NCI-H1694 (cell line): ENCODE measurements around the gene WDR93.

ENCODE experiments used
- DNase-seq: peaks from one replicate; lab custom pipeline; 2025; lab: John Stamatoyannopoulos, UW

Gene WDR93

GRCh38 chr15:89690276-89691218 is at the start of gene WDR93, which contains the start of gene PEX11A:
Gene WDR93 (plus strand): TSS chr15:89690811. CDS start chr15:89701747, 10,936 bp downstream.
Gene PEX11A (minus strand): TSS chr15:89690754. CDS start chr15:89690632, 122 bp downstream.
- no peak for DNase-seq

- no peak for DNase-seq
Observed at GRCh38 chr15:89641053-89641452, 49.6 kb upstream of the WDR93 start.

- DNase-seq = no peak
Observed at GRCh38 chr15:89642106-89642505, 48.5 kb upstream of the WDR93 start.

DNA sequence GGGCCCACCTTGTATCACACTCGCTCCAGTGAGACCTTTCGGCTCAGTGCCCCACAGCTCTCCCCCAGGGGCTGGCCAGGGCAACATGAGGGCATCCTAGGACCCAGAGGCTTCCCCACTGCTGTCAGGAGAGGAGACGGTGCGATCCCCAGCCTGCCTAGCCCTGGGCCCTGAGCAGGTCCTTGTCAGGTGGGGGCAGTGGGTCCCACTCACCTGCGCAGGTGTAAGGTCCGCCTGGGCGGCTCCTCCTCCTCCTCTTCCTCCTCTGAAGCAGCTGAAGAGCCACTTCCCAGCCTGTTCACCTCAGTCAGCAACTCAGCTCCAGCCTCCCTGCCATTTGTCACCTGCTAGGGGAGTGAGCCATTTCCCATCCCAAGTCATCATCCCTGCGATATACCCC is 44.9 kb upstream of the WDR93 start:
- DNase-seq = no peak

GRCh38 chr15:89646416-89647141 is 44.0 kb upstream of the WDR93 start:
- DNase-seq = no peak

- peak; percentile 44 for DNase-seq
Observed at GRCh38 chr15:89647191-89647851, 43.3 kb upstream of the WDR93 start.

DNA sequence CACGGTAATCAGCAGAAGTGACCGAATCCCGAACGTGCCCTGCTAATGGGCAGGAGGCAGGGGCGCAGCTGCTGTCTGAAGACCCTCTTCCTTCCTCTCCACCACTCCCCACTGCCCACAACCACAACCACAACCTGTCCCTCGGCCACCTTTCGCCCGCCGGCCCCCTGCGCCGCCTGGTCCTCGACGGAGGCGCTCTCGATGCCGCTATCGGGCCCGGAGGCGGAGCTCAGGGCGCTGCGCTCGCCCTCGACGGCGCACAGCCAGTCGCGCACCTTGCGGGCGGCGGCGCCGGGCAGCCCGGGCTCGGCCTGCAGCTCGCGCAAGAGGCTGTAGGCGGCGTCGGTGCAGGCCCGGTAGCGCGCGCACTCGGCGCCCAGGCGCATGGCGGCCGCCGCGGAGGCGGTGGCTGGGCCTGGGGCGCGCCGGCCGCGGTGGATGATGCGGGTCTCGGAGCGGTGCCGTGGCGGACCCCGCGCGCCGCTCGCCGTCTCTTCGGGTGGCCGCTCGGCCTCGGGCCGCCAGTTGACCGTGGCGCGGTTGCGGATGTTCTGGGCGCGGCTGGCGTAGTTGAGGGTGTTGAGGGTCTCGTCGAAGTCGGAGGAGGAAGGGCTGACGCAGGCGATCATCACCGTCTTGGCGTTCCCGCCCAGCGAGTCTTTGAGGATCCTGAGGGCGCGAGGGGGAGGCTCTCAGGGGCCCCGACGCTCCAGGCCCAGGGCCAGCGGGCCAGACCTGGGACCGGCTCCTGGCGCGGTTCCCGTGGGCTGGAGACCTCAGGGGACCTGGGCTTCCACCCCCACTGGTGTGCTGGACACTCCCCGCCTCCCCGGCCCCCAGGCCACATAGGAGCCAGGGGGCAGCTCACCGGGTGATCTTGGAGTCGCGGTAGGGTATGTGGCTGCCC is 42.3 kb upstream of the WDR93 start:
- no peak for DNase-seq

- no peak for DNase-seq
Observed at GRCh38 chr15:89649013-89649625, 41.5 kb upstream of the WDR93 start.

DNA sequence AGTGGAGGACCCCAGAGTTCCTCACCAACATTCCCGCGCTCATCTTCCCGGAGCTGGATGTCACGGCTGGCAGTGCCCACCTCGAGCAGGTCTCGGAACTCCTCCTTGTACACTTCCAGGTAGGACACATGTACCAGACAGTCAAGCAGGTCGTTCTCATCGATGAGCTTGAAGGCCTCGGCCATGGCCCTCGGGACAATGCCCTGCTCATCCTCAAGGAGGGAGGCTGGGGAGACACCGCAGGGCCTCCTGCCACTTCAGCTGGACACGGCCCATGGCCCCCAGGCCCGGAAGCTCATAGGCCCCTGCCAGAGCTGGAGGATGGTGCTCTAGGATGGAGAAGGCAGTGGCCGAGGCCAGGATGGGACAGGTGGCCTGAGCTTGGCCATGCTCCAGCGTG is 40.9 kb upstream of the WDR93 start:
- no peak for DNase-seq

GRCh38 chr15:89652131-89652530 is 38.5 kb upstream of the WDR93 start:
- no peak for DNase-seq

DNA sequence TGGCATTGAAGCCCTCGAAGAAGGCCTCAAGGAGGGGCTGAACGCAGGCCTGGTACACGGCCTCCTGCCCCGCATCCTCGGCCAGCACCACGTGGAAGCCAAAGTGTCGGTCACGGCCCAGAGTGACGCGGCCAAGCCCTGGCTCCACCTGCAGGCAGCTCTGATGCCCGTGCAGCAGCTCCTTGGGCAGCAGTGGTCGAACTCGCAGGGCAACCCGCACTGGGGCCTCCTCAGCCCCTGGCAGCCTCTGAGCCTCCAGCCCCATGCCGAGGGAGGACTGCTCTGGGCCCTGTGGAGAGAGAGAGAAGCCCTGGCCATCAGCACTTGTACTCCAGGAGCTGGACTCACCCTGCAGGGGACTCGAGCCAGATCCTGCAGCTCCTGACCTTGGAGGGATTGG is 37.9 kb upstream of the WDR93 start:
- DNase-seq = no peak

- no peak for DNase-seq
Observed at GRCh38 chr15:89653578-89653977, 37.0 kb upstream of the WDR93 start.

GRCh38 chr15:89654301-89654761 is 36.3 kb upstream of the WDR93 start:
- DNase-seq = no peak

GRCh38 chr15:89654847-89655805 is 35.5 kb upstream of the WDR93 start, which contains the start of gene KIF7:
Gene KIF7 (minus strand): TSS chr15:89655467. CDS start chr15:89652930, 2,537 bp downstream.
- DNase-seq = no peak

DNA sequence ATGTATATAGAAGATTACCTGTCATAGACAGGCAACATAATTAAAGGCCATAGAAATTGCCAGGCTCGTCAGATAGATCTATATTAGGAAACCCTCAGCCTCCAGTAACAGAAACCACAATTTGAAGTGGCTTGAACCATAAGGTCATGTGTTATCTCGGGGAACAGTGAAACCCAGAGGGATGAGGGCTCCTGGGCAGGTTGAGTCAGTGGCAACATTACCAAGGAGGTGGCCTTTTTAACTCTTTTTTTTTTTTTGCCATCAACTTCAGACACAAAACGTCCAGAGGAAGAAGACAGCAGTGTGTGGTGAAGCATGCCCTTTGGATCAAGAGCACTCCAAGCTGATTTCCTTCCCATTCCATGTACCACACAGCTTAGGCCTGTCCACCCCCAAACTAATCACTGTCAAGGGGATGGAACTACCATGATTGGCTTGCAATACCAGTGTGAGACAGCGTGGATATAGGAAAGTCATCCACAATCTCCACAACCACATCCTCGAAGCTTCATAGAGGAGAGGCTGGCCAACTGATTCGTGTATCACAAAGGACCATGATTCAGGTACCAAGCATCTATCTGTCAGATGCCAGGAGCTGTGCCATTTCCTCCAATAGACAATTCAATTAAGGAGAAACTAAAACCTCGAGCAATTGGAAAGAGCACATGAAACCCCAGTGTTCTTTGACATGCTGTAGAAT is 34.3 kb upstream of the WDR93 start:
- DNase-seq = no peak

DNA sequence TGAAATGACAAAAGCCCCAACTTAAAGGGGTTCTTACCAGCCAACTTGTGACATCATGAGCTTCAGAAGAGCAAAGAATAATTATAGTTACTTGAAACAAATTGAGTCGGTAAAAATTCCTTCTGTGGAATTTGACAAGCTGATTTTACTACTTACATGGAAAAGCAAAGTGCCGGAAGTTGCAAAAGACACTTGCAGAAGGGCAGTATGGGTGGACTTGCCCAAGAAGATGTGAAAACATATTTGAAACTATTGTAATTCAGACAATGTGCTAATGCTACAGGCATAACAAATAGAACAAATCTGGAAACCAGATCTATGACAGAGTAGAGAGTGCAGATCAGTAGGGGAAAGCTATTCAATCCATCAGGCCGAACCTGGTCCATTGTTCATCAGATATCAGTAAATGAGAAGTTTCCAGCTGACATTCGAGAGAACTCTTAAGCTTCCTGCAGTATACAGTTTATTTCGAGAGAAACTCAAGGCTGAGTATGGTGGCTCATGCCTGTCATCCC is 32.9 kb upstream of the WDR93 start:
- DNase-seq = no peak

DNA sequence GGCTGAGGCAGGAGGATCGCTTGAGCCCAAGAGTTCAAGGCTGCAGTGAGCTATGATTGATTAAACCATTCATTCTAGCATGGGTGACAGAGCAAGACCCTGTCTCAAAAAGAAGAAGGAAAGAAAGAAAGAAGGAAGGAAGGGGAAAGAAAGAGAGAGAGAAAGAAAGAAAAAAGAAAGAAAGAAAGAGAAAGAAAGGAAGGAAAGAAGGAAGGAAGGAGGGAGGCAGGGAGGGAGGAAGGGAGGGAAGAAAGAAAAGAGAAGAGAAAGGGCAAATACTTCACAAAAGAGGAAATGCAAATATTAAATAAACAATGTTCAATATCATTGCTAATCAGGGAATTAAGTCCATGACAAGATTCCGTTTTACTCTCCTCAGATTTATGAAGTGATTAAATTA is 31.3 kb upstream of the WDR93 start:
- no peak for DNase-seq

DNA sequence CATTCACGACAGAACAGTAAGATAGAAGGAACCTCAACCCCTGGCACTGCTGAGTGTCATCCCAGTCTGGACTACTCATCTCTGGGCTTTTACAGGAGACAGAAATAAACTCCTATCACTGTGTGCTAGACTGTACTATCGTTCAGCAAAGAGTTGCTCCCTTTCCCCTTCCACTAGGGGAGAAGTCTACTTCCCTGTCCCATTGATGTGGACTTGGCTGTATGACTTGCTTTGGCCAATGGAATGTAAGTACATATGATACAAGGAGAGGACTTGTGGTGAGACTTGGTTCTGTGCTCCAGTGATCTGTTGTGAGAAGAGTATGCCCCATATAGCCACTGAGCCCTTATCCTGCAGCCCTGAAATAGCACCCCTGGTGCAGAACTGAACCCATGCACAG is 30.1 kb upstream of the WDR93 start:
- no peak for DNase-seq
